ENCODE data around the gene POLD1.
A peak's percentile ranks its signal among the peaks of the same experiment; 100 is the strongest.
"Not testable (repeated sequence)": the region's sequence is repeated elsewhere in the genome, so short reads cannot be mapped to it uniquely, and the experiment has no call there.

The POLD1 gene

DNA sequence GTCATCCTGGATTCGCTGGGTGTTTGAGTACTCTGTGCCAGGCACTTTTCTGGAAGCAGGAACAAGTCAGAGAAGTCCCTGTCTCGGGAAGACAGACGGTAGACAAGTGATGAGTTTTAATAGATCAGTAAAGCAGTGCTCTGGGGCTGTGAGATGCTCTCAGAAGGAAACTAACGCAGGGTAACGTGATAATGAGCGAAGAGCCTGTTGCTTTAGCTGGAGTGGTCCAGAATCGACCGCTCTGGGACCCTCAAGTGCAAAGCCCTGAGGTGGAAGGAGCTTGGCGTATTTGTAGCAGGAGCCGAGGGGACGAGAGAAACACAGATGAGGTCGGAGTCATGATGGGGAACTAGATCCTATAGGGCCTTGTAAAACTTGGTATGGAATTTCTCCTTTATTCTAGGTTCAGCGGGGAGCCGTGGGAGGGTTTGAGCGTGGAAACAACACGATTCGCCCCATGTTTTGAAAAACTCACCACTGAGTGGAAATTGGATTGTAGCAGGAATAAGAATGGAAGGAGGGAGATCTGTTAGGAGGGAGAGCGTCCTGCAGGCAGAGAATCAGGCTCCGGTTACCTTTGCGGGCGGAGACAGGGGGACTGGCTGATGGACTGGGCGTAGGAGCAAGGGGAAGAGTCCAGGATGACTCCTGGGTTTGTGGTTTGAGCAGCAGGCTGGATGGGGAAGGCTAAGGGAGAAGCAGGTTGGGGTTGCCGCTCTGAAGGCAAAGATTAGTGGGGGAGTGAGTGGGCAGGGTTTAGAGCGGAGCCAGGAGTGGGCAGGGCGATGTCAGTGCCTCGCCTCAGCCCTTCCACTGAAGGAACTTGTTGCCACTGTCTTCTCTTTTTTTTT, 763 bp downstream of the POLD1 start:
- H3K9me3 ChIP-seq = no peaks in the 10 kb centered on the region
- H3K27me3 ChIP-seq = no peaks in the 10 kb centered on the region
- H3K36me3 ChIP-seq = peaks cover 33% of the 10 kb centered on the region
- TF ChIP-seq, protein P1, sequence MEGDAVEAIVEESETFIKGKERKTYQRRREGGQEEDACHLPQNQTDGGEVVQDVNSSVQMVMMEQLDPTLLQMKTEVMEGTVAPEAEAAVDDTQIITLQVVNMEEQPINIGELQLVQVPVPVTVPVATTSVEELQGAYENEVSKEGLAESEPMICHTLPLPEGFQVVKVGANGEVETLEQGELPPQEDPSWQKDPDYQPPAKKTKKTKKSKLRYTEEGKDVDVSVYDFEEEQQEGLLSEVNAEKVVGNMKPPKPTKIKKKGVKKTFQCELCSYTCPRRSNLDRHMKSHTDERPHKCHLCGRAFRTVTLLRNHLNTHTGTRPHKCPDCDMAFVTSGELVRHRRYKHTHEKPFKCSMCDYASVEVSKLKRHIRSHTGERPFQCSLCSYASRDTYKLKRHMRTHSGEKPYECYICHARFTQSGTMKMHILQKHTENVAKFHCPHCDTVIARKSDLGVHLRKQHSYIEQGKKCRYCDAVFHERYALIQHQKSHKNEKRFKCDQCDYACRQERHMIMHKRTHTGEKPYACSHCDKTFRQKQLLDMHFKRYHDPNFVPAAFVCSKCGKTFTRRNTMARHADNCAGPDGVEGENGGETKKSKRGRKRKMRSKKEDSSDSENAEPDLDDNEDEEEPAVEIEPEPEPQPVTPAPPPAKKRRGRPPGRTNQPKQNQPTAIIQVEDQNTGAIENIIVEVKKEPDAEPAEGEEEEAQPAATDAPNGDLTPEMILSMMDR (IDR thresholded peaks at IDR 0.05) = no peak
- H3K4me1 ChIP-seq (ENCODE audit: control insufficient read depth in 1 of 2, insufficient read depth in 1 of 2, low read depth in 1 of 2, low read length in 1 of 2) = peaks cover 37 to 41% of the 10 kb centered on the region in 2 experiments
- H3K4me3 ChIP-seq (ENCODE audit: low read depth in 1 of 2, low read length in 1 of 2) = peak overlapping the region; percentile 65 to 78
- H3K27ac ChIP-seq = peak overlapping the region; percentile 82

DNA sequence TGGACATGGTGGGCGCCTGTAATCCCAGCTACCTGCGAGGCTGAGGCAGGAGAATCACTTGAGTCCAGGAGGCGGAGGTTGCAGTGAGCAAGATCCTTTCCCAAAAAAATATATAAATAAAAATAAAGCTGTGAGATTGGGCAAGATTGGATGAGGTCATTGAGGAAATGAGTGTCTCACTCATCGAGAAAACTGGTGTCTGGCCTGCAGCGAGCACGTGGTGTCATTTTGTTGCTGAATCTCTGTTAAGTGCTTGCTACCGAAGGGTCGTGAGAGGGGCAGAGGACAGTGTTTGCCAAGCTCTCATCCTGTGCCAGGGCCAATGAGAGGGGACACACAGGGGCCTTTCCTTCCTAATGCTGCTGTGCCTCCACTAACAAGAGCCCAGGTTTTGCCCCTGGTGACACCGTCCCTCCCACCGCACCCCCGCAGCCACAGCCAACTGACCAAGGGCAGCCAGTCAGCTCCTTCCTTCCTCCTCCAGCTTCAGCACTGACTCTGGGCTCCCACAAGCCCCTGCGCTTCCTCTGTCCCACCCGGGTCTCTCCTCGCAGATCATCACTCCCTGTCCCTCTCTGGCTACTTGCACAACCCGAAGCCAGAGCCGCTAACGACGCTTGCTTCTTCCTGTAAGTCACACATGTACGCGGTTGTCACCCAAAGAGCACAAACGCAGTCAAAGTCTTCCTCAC, 3.2 kb downstream of the POLD1 start:
- H3K27me3 ChIP-seq = no peaks in the 10 kb centered on the region
- H3K36me3 ChIP-seq = peaks cover 9% of the 10 kb centered on the region
- H3K4me1 ChIP-seq (ENCODE audit: control insufficient read depth in 1 of 2, insufficient read depth in 1 of 2, low read depth in 1 of 2, low read length in 1 of 2) = peaks cover 37 to 41% of the 10 kb centered on the region in 2 experiments
- no peaks in the 10 kb centered on the region for H3K9me3 ChIP-seq
- H3K27ac ChIP-seq = peak overlapping the region; percentile 74
- TF ChIP-seq, protein P1 (IDR thresholded peaks at IDR 0.05) = no peak
- H3K4me3 ChIP-seq (ENCODE audit: low read depth in 1 of 2, low read length in 1 of 2) = peak overlapping the region; percentile 42 to 58

DNA sequence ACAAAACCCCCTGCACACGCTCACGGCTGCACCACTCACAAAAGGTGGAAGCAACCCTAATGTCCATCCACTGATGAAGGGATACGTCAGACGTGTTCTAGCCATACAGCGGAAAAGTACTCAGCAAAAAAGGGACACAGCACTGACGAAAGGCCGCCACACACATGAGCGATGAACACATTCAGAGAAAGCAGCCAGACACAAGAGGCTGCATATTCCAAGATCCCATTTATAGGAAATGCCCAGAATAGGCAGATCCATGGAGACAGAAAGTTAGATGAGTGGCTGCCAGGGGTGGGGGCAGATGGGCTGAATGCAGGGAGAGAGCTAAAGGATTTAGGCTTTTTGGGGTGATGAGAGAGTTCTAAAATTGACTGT, 3.7 kb downstream of the POLD1 start:
- Histone ChIP-seq H3K36me3 (peaks cover 4% of the 10 kb centered on the region), H3K4me3 (ENCODE audit: low read depth in 1 of 2, low read length in 1 of 2) (peak overlapping the region; percentile 42 to 58), H3K9me3 (no peaks in the 10 kb centered on the region), H3K4me1 (ENCODE audit: control insufficient read depth in 1 of 2, insufficient read depth in 1 of 2, low read depth in 1 of 2, low read length in 1 of 2) (peaks cover 37 to 41% of the 10 kb centered on the region in 2 experiments), H3K27me3 (no peaks in the 10 kb centered on the region), H3K27ac (peak overlapping the region; percentile 74)
- TF ChIP-seq, protein P1 (IDR thresholded peaks at IDR 0.05) = no peak

DNA sequence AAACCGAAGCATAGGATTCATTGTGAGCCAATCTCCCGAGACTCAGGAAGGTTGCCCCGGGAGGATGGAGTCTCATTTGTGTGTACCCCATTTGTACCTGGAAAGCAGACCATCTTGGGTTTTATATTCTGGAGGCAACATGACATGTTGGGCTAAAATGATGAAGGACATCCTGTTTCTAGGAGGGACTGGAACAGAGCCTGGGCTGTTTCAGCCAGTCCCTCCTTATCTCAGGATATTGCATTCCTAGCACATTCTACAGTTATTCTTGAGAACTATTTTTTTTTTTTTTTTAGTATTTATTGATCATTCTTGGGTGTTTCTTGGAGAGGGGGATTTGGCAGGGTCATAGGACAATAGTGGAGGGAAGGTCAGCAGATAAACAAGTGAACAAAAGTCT, 6.1 kb downstream of the POLD1 start:
- peaks cover 18 to 24% of the 10 kb centered on the region in 2 experiments for H3K4me1 ChIP-seq (ENCODE audit: control insufficient read depth in 1 of 2, insufficient read depth in 1 of 2, low read depth in 1 of 2, low read length in 1 of 2)
- H3K27me3 ChIP-seq; H3K4me3 ChIP-seq (ENCODE audit: low read depth in 1 of 2, low read length in 1 of 2); H3K27ac ChIP-seq; H3K9me3 ChIP-seq; H3K36me3 ChIP-seq: not testable (repeated sequence)

DNA sequence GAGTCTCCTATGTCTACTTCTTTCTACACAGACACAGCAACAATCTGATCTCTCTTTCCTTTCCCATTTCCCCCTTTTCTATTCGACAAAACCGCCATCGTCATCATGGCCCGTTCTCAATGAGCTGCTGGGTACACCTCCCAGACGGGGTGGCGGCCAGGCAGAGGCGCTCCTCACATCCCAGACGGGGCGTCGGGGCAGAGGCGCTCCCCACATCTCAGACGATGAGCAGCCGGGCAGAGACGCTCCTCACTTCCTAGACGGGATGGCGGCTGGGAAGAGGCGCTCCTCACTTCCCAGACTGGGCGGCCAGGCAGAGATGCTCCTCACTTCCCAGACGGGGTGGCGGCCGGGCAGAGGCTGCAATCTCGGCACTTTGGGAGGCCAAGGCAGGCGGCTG, 6.8 kb downstream of the POLD1 start:
- H3K27me3 ChIP-seq; H3K27ac ChIP-seq; H3K36me3 ChIP-seq; H3K9me3 ChIP-seq; H3K4me3 ChIP-seq (ENCODE audit: low read depth in 1 of 2, low read length in 1 of 2): not testable (repeated sequence)
- peaks cover 12 to 18% of the 10 kb centered on the region in 2 experiments for H3K4me1 ChIP-seq (ENCODE audit: control insufficient read depth in 1 of 2, insufficient read depth in 1 of 2, low read depth in 1 of 2, low read length in 1 of 2)

DNA sequence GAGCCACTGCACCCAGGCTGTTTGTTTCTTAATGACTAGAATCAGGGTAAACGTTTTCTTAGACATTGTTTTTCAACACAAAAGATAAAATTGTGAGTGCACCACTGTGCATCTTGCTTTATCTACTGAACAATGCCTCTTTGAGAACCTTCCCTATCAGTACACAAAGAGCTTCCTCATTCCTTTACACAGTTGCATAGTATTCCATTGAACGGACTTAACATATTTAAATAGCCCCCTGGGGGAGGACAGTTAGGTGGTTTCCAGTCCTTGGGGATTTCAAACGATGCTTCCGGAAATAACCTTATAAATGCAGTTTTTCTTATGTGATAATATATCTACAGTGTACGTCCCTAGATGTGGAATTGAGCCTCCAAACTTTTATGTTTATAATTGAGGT, 8.6 kb downstream of the POLD1 start:
- TF ChIP-seq, protein P1 (IDR thresholded peaks at IDR 0.05) = no peak
- Histone ChIP-seq H3K9me3 (no peaks in the 10 kb centered on the region), H3K27ac (no peak overlapping the region), H3K27me3 (no peaks in the 10 kb centered on the region), H3K4me1 (ENCODE audit: control insufficient read depth in 1 of 2, insufficient read depth in 1 of 2, low read depth in 1 of 2, low read length in 1 of 2) (peaks cover 2 to 3% of the 10 kb centered on the region in 2 experiments), H3K36me3 (no peaks in the 10 kb centered on the region), H3K4me3 (ENCODE audit: low read depth in 1 of 2, low read length in 1 of 2) (no peak overlapping the region)

All from neutrophil (primary cell).